Heart left ventricle (tissue), 16 donors: ENCODE measurements around the gene COLEC11. TPM values are rescaled to one million over a fixed set of nuclear protein-coding genes. Genes with fewer than 3 reads are reported as not detected.
A peak's percentile ranks its signal among the peaks of the same experiment; 100 is the strongest.

ENCODE experiments used
- ATAC-seq, 4 donors: fragments of 200-7000 bp; cut with Tn5 transposase; one replicate each; pipeline ENCODE4 v1.9.1; 2020 to 2022; ENCODE audit warnings: moderate library complexity in 4 of 4, mild to moderate bottlenecking in 3 of 4, moderate number of reproducible peaks in 1 of 4
- DNase-seq, 5 donors: peaks; one replicate each; pipeline ENCODE4 v3.0.0-alpha.2; 2020
- H3K27ac ChIP-seq, 12 donors: fragments of 200-600 bp; sonication (generic) in 4 of 12; one replicate each; pipeline versions ENCODE4 v1.5.0 to v1.8.0; 2016 to 2022; ENCODE audit warnings: mild to moderate bottlenecking in 2 of 12
- H3K27me3 ChIP-seq, 9 donors: fragments of 200-600 bp; sonication (generic) in 2 of 9; one replicate each; pipeline versions ENCODE4 v1.5.1 to v1.8.0; 2016 to 2022; ENCODE audit warnings: mild to moderate bottlenecking in 3 of 9
- H3K36me3 ChIP-seq, 9 donors: fragments of 200-600 bp; sonication (generic) in 2 of 9; one replicate each; pipeline versions ENCODE4 v1.5.0 to v1.8.0; 2018 to 2022; ENCODE audit warnings: mild to moderate bottlenecking in 2 of 9
- H3K4me1 ChIP-seq, 12 donors: fragments of 200-600 bp; sonication (generic) in 4 of 12; one replicate each; pipeline versions ENCODE4 v1.5.0 to v1.8.0; 2016 to 2022; ENCODE audit warnings: mild to moderate bottlenecking in 3 of 12
- H3K4me3 ChIP-seq, 12 donors: fragments of 200-600 bp; sonication (generic) in 4 of 12; one replicate each; pipeline versions ENCODE4 v1.5.0 to v1.8.0; 2017 to 2022; ENCODE audit warnings: mild to moderate bottlenecking in 9 of 12, moderate library complexity in 4 of 12
- H3K9me3 ChIP-seq, 12 donors: fragments of 200-600 bp; sonication (generic) in 4 of 12; one replicate each; pipeline versions ENCODE4 v1.5.0 to v1.8.0; 2016 to 2022; ENCODE audit warnings: mild to moderate bottlenecking in 1 of 12
- CTCF ChIP-seq, 12 donors: fragments of 200-600 bp; sonication (generic) in 4 of 12; IDR thresholded peaks; one replicate each; pipeline versions ENCODE4 v1.5.0 to v1.8.0; 2018 to 2022; ENCODE audit warnings: antibody characterized with exemption in 12 of 12, mild to moderate bottlenecking in 5 of 12
- POLR2A ChIP-seq, 2 donors: fragments of 450-650 bp; IDR thresholded peaks; one replicate each; pipeline ENCODE4 v1.6.1; 2017; ENCODE audit warnings: antibody characterized with exemption in 2 of 2, mild to moderate bottlenecking in 2 of 2, moderate library complexity in 2 of 2
- WGBS, 4 donors: extraction: QIAGEN DNeasy Blood & Tissue Kit in 2 of 4; methylation state at CpG; one replicate each; pipeline versions ENCODE4 v1.1.5 to v1.1.7; 2013 to 2018; 5-methylcytosine and 5-hydroxymethylcytosine counted together
- intact Hi-C, 10 donors: fragments of 100-400 bp; cut with DNase I; formaldehyde crosslinking; loops; one replicate each; pipeline versions ENCODE4 v1.11.1 to v1.14.2; 2022
- polyA plus RNA-seq, 2 donors: library from polyadenylated mRNA; stranded (reverse); fragments of 200-250 nt; gene quantifications; one replicate each; pipeline ENCODE4 v1.2.3, GENCODE V29; 2013
- total RNA-seq, 9 donors: library from RNA; depleted of rRNA in 2 of 9; stranded (reverse); fragments of >200 nt in 2 of 9; fragmentation: NEBNext Ultra II Directional in 3 of 9; extraction: Animal tissue kit (Norgen Biotek cat#: 25700) in 3 of 9; gene quantifications; one replicate each; pipeline versions ENCODE4 v1.1.0 to v1.2.4, GENCODE V29; 2016 to 2023
- donor health status: ischemic (EF 13 %, LVEDD 7.1; RV severe dilation, severe dysfunction).
- donor health status: healthy with polysubstance abuse.
- donor health status: DM: no; HTN: yes; CAD: no.
- donor health status: DM: no; HTN: no; CAD: no.
- donor health status: ischemic (EF 25% LVEDD 6.9; RV normal size, moderate dysfunction).
- donor health status: ischemic (EF 25% LVEDD 5.7; RV mildly dilated, moderate dysfunction).
- donor health status: healthy.
- donor health status: DM: yes; HTN: yes; CAD: no.
- donor health status: ischemic (EF 35%, LVEDD 5.7; RV mildly dilated, moderate dysfunction).
- donor health status: nonischemic (EF 11% LVEDD 7.7; RV severe dilation, severe dysfunction).
- donor health status: DM: yes; HTN: yes; CAD: no.
- donor health status: PGD.
- donor health status: ischemic (EF 29% LVEDD 5.4; RV normal size, mild dysfunction).
- donor health status: nonischemic (EF 23%, LVEDD 6.1; RV moderate dilation, normal function).

COLEC11 gene
- total and polyA plus RNA-seq, 11 donors: 2.3 to 12.5 (median 3.1) TPM

GRCh38 chr2:3584076-3584475 is 10.8 kb upstream of the COLEC11 start:
- intact Hi-C loops: no loop called here
- ATAC-seq: no peak
- H3K27ac ChIP-seq: peak overlapping the region in 11 of 12 donors; percentile 11 to 89 (median 80)
- no peaks in the 10 kb centered on the region for H3K27me3 ChIP-seq
- no peaks in the 10 kb centered on the region for H3K9me3 ChIP-seq
- peaks cover 0 to 57% (median 39%) of the 10 kb centered on the region in 9 donors for H3K36me3 ChIP-seq
- TF ChIP-seq CTCF (IDR thresholded peaks at IDR 0.05) (no peak), POLR2A (IDR thresholded peaks at IDR 0.05) (no peak)
- 76 to 86% (median 76%) methylated on average over 6 of the region's 6 CpGs for WGBS, 4 donors
- peaks cover 0 to 25% (median 15%) of the 10 kb centered on the region in 12 donors for H3K4me1 ChIP-seq
- no peak for DNase-seq
- H3K4me3 ChIP-seq: no peak overlapping the region

- H3K9me3 ChIP-seq: no peaks in the 10 kb centered on the region
- no peak for TF ChIP-seq CTCF (IDR thresholded peaks at IDR 0.05)
- TF ChIP-seq POLR2A (IDR thresholded peaks at IDR 0.05): no peak
- ATAC-seq (peak in 2 of 4 donors; percentile 3 to 22), DNase-seq (no peak)
- H3K4me1 ChIP-seq: peaks cover 0 to 20% (median 13%) of the 10 kb centered on the region in 12 donors
- peak overlapping the region; percentile 54 to 89 (median 80) for H3K27ac ChIP-seq
- H3K27me3 ChIP-seq: no peaks in the 10 kb centered on the region
- peak overlapping the region in 7 of 12 donors; percentile 12 to 36 (median 25) for H3K4me3 ChIP-seq
- intact Hi-C loops: no loop called here
- peaks cover 0 to 50% (median 33%) of the 10 kb centered on the region in 9 donors for H3K36me3 ChIP-seq
- WGBS, 4 donors: 43 to 80% (median 71%) methylated on average over 4 of the region's 4 CpGs
These were observed 10.2 kb upstream of the COLEC11 start for GRCh38 chr2:3584608-3585260.

- peaks cover 0 to 42% (median 25%) of the 10 kb centered on the region in 9 donors for H3K36me3 ChIP-seq
- 37 to 55% (median 45%) methylated on average over 23 to 29 of the region's 29 CpGs for WGBS, 4 donors
- no peak for TF ChIP-seq POLR2A (IDR thresholded peaks at IDR 0.05)
- H3K4me3 ChIP-seq: peak overlapping the region in 8 of 12 donors; percentile 11 to 36 (median 24)
- no peaks in the 10 kb centered on the region for H3K27me3 ChIP-seq
- H3K9me3 ChIP-seq: no peaks in the 10 kb centered on the region
- ATAC-seq (peak; percentile 82 to 93 (median 86)), DNase-seq (peak; percentile 71 to 80 (median 75))
- H3K4me1 ChIP-seq: peaks cover 0 to 20% (median 13%) of the 10 kb centered on the region in 12 donors
- intact Hi-C loops: no loop called here
- H3K27ac ChIP-seq: peak overlapping the region; percentile 54 to 89 (median 80)
These were observed 9.4 kb upstream of the COLEC11 start for GRCh38 chr2:3585261-3586109.

- ATAC-seq: no peak
- no peaks in the 10 kb centered on the region for H3K27me3 ChIP-seq
- intact Hi-C loops: no loop called here
- TF ChIP-seq POLR2A (IDR thresholded peaks at IDR 0.05) (no peak), CTCF (IDR thresholded peaks at IDR 0.05) (no peak)
- H3K9me3 ChIP-seq: no peaks in the 10 kb centered on the region
- no peak for DNase-seq
- peak overlapping the region; percentile 54 to 89 (median 80) for H3K27ac ChIP-seq
- peak overlapping the region in 3 of 12 donors; percentile 11 to 36 (median 27) for H3K4me3 ChIP-seq
- peaks cover 0 to 35% (median 18%) of the 10 kb centered on the region in 9 donors for H3K36me3 ChIP-seq
- WGBS, 4 donors: 82 to 88% (median 83%) methylated on average over 15 to 16 of the region's 16 CpGs
- peaks cover 0 to 20% (median 13%) of the 10 kb centered on the region in 12 donors for H3K4me1 ChIP-seq
These were observed 8.7 kb upstream of the COLEC11 start for GRCh38 chr2:3586220-3586619.
